SK-N-MC (cell line): Measurements from ENCODE around the gene APOL1.

ENCODE experiments used
- EZH2 ChIP-seq: fragments of 200-600 bp; sonication (generic); IDR thresholded peaks from one replicate; pipeline ENCODE4 v1.6.1; 2017; ENCODE audit warnings: antibody characterized with exemption
- POLR2AphosphoS5 ChIP-seq: IDR thresholded peaks from 2 replicates; pipeline ENCODE4 v1.6.1; 2012; ENCODE audit warnings: mild to moderate bottlenecking, low read depth, low read length, borderline replicate concordance

- TF ChIP-seq EZH2 (no peak), POLR2AphosphoS5 (no peak)
These were observed 39.3 kb upstream of the APOL1 start for GRCh38 chr22:36213586-36213985.
